Retinal pigment epithelial cell (primary cell): ENCODE results near the gene DNAI4.
"Not testable (repeated sequence)": the region's sequence is repeated elsewhere in the genome, so short reads cannot be mapped to it uniquely, and the experiment has no call there.

Experiments used
- DNase-seq: peaks from one replicate; pipeline ENCODE4 v3.0.0-alpha.2; 2010; ENCODE audit warnings: low read depth
- H3K4me3 ChIP-seq: 2 replicates; pipeline ENCODE4 v1.5.1; 2011; ENCODE audit warnings: mild to moderate bottlenecking, low read length, control low read depth, moderate library complexity
- TF ChIP-seq, protein P1 (sequence below): conservative IDR thresholded peaks from 2 replicates; pipeline ENCODE4 v1.5.1; 2011; ENCODE audit warnings: low read depth, low read length, control low read depth, inconsistent platforms

DNAI4 gene

DNA sequence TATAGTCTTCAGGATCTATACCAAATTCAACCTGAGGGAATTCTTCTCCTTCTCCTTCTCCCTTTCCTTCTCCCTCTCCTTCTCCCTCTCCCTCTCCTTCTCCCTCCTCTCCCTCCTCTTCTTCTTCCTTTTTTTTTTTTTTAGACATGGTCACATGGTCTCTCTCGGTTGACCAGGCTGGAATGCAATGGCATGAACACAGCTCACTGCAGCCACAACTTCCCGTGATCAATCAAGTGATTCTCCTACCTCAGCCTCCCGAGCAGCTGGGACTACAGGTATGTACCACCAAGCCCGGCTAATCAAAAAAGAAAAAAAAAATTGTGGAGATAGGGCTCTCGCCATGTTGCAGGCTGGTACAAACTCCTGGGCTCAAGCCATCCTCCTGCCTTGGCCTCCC lies 51.5 kb downstream of the DNAI4 start:
- DNase-seq, result no peak
- TF ChIP-seq, protein P1, sequence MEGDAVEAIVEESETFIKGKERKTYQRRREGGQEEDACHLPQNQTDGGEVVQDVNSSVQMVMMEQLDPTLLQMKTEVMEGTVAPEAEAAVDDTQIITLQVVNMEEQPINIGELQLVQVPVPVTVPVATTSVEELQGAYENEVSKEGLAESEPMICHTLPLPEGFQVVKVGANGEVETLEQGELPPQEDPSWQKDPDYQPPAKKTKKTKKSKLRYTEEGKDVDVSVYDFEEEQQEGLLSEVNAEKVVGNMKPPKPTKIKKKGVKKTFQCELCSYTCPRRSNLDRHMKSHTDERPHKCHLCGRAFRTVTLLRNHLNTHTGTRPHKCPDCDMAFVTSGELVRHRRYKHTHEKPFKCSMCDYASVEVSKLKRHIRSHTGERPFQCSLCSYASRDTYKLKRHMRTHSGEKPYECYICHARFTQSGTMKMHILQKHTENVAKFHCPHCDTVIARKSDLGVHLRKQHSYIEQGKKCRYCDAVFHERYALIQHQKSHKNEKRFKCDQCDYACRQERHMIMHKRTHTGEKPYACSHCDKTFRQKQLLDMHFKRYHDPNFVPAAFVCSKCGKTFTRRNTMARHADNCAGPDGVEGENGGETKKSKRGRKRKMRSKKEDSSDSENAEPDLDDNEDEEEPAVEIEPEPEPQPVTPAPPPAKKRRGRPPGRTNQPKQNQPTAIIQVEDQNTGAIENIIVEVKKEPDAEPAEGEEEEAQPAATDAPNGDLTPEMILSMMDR, result no peak
- no peak overlapping the region for H3K4me3 ChIP-seq

DNA sequence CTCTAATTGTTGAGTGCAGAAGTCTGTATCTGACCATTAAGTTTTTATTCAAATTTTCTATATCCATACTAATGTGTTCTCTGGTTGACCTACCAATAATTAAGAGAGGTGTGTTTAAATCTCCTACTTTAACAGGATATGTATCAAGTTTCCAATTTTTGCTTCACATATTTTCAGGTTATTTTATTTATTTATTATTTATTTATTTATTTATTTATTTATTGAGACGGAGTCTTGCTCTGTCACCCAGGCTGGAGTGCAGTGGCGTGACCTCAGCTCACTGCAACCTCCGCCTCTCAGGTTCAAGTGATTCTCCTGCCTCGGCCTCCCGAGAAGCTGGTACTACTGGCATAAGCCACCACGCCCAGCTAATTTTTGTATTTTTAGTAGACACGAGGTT lies 52.6 kb downstream of the DNAI4 start:
- not testable (repeated sequence) for DNase-seq, H3K4me3 ChIP-seq

DNA sequence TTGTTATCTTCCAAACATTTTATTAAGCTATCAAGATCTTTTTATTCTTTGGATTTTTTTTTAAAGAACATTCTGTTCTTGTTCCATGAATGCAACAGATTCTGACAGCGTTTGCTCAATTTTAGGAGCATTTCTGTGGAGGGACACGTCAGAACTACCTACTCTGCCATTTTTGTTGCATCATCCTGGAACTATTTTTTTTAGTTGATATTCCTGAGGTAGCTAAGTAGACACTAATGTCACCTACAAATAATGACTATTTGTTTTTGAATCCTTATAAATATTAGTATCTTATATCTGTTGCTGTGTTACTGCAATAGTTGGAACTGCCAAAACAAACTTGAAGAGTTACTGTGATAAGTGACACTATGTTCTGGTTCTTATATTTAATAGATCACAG lies 57.2 kb downstream of the DNAI4 start:
- no peak for DNase-seq
- TF ChIP-seq, protein P1, result no peak
- no peak overlapping the region for H3K4me3 ChIP-seq

DNA sequence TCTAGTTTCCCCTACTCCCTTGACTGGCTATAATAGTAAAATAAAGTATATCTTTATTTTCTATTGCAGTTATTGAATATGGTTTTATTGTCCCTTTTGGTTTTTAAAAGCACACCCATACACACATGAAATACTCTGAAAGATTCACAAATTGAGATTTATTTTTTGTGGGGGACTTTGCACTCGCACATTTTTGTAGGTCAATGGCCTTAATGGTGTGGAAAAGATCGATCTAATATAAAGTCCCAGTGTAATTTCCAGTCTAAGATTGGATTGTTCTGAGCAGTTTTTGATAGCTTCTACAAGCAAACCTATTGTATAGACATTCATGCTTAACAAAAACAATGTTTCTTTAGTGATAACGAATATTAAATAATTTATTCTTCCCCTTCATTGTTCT lies 64.1 kb downstream of the DNAI4 start:
- TF ChIP-seq, protein P1, result no peak
- DNase-seq, result no peak
- no peak overlapping the region for H3K4me3 ChIP-seq

DNA sequence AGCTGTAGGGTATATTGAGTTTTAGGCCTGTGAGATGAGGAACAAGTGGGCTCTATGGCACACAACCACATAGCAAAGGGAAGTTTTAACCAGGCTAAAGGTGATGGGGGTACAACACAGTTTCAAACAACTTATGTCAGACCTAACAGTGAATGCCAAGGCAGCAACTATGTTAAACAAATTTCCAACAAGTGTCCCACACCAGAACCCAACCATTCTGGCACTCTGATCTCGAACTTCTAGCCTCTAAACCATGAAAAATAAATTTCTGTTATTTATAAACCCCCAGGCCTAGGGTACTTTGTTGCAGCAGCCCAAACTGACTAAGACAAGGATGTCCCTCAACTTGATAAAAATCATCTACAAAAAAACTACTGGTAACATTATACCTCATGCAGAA lies 71.3 kb downstream of the DNAI4 start:
- H3K4me3 ChIP-seq, result no peak overlapping the region
- TF ChIP-seq, protein P1, result no peak
- DNase-seq, result no peak

DNA sequence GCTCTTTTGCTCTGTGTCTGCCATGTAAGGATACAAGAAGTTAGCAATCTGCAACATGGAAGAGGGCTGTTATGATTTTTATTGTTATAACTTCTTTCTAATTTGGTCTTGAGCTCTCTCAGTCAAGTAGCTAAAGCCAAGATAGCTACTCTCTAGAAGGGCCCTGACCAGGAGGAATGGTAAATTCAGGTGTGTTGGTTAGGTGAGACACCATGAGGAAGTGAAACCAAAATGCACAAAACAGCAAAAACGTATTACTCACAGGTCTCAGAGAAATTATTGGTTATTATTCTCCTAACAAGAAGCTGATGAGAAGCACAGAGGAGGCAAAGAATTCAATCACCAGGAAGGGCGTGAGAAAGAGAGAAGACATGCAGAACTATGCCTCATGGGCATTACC lies 71.8 kb downstream of the DNAI4 start:
- no peak for DNase-seq
- TF ChIP-seq, protein P1, result no peak

DNA sequence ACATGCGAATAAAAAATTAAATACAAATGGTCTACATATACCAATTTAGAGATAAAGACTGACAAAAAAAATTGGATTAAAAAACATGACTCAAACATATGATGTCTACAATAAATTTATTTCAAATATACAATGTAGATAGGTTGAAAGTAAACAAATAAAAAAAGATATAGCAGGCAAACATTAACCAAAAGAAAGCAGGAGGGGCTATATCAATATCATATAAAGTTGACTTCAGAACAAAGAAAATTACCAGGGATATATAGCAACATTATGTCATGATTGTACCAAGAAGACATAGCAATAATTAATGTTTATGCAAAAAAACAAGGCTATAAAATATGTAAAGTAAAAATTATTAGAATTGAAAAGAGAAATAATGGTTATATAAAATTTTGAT lies 73.7 kb downstream of the DNAI4 start:
- no peak overlapping the region for H3K4me3 ChIP-seq
- no peak for DNase-seq
- TF ChIP-seq, protein P1, result no peak

More for the DNA sequence above, 71.8 kb downstream of the DNAI4 start:
- no peak overlapping the region for H3K4me3 ChIP-seq

DNA sequence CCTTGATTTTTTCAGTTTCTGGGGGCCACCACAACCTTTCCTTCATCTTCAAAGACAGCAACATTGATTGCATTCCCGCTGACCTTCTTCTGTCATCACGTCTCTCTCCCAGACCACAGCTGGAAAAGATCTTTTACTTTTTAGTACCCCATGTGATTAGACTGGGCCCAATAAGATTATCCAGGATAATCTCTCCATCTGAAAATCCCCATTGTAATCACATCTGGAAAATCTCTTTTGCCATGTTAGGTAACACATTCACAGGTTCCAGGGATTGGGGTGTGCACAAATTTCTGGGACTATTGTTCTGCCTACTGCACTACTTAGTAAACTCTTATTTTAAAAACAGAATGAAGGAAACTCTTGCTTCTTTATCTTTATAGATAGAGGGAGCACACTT lies 76.5 kb downstream of the DNAI4 start:
- no peak for DNase-seq
- TF ChIP-seq, protein P1, result no peak
- H3K4me3 ChIP-seq, result no peak overlapping the region
